Keratinocyte (primary cell): ENCODE data around the gene DMD. TPM values are rescaled to one million over a fixed set of nuclear protein-coding genes. Genes with fewer than 3 reads are reported as not detected.

ENCODE experiments used
- DNase-seq: peaks from one replicate; pipeline ENCODE4 v3.0.0-alpha.2; 2011; ENCODE audit warnings: low read depth, missing footprints, low spot score
- FAIRE-seq: peaks from 2 replicates; lab custom pipeline; 2011; peaks lifted over from hg19 to GRCh38; lab: Jason Lieb, UNC
- H2AFZ ChIP-seq: 2 replicates; pipeline ENCODE4 v1.6.0; 2012; ENCODE audit warnings: low read length, control low read depth, inconsistent platforms; ENCODE audit not compliant: control insufficient read depth
- H3K27ac ChIP-seq: 2 replicates; pipeline ENCODE4 v1.5.1; 2011; ENCODE audit warnings: low read length; ENCODE audit not compliant: control insufficient read depth, insufficient read depth
- H3K27me3 ChIP-seq: 3 replicates; pipeline ENCODE4 v1.6.0; 2011; ENCODE audit warnings: low read length; ENCODE audit not compliant: control insufficient read depth, insufficient read depth; ENCODE audit errors: extremely low read depth
- H3K36me3 ChIP-seq, 2 experiments: 2 replicates in 1 of 2; 3 replicates in 1 of 2; pipeline ENCODE4 v1.5.1; 2011; ENCODE audit warnings: low read length in 2 of 2, mild to moderate bottlenecking in 1 of 2; ENCODE audit not compliant: control insufficient read depth in 2 of 2, insufficient read depth in 2 of 2; ENCODE audit errors: extremely low read depth in 1 of 2
- H3K4me1 ChIP-seq: 3 replicates; pipeline ENCODE4 v1.5.1; 2011; ENCODE audit warnings: low read length; ENCODE audit not compliant: control insufficient read depth, insufficient read depth; ENCODE audit errors: extremely low read depth
- H3K4me2 ChIP-seq: 3 replicates; pipeline ENCODE4 v1.6.0; 2011; ENCODE audit warnings: low read depth, low read length; ENCODE audit not compliant: control insufficient read depth, insufficient read depth; ENCODE audit errors: extremely low read depth
- H3K4me3 ChIP-seq, 3 experiments: fragments of 200-600 bp in 1 of 3; sonication (generic) in 1 of 3; 2 replicates in 2 of 3; 3 replicates in 1 of 3; pipeline ENCODE4 v1.5.1; 2011 to 2016; ENCODE audit warnings: low read length in 3 of 3, mild to moderate bottlenecking in 3 of 3, control low read depth in 2 of 3, inconsistent platforms in 1 of 3, low read depth in 1 of 3, mixed read lengths in 1 of 3, mixed run types in 1 of 3, moderate library complexity in 1 of 3; ENCODE audit not compliant: control insufficient read depth in 2 of 3, insufficient read depth in 2 of 3; ENCODE audit errors: extremely low read depth in 1 of 3
- H3K79me2 ChIP-seq: 2 replicates; pipeline ENCODE4 v1.6.0; 2012; ENCODE audit warnings: low read length; ENCODE audit not compliant: control insufficient read depth, insufficient read depth
- H3K9ac ChIP-seq: 3 replicates; pipeline ENCODE4 v1.6.0; 2011; ENCODE audit warnings: low read length; ENCODE audit not compliant: control insufficient read depth, insufficient read depth; ENCODE audit errors: extremely low read depth
- H3K9me1 ChIP-seq: 3 replicates; pipeline ENCODE4 v1.6.0; 2011; ENCODE audit warnings: low read length; ENCODE audit not compliant: control insufficient read depth, insufficient read depth; ENCODE audit errors: extremely low read depth
- H3K9me3 ChIP-seq: 2 replicates; pipeline ENCODE4 v1.5.1; 2012; ENCODE audit warnings: low read depth, low read length; ENCODE audit not compliant: control insufficient read depth
- H4K20me1 ChIP-seq: 3 replicates; pipeline ENCODE4 v1.6.0; 2011; ENCODE audit warnings: low read length; ENCODE audit not compliant: control insufficient read depth, insufficient read depth; ENCODE audit errors: extremely low read depth
- CTCF ChIP-seq, 3 experiments: IDR thresholded peaks in 1 of 3; conservative IDR thresholded peaks in 1 of 3; optimal IDR thresholded peaks in 1 of 3; 2 replicates in 2 of 3; 3 replicates in 1 of 3; pipeline versions ENCODE3 to v1.5.1; 2011; ENCODE audit warnings: low read length in 3 of 3, mild to moderate bottlenecking in 3 of 3, moderate library complexity in 2 of 3, control low read depth in 1 of 3, inconsistent platforms in 1 of 3; ENCODE audit not compliant: insufficient read depth in 2 of 3; ENCODE audit errors: extremely low read depth in 1 of 3
- EZH2 ChIP-seq: IDR thresholded peaks from one replicate; pipeline ENCODE4 v1.6.1; 2012; ENCODE audit warnings: inconsistent platforms, mild to moderate bottlenecking, low read length, moderate library complexity
- dilution Hi-C: fragments of 300-500 bp; cut with MboI; formaldehyde crosslinking; loops from one replicate; pipeline ENCODE4 v1.7.0; 2020; ENCODE audit warnings: low sequenced_read_pairs; ENCODE audit not compliant: extremely low pct_ligation_motif_present
- polyA plus RNA-seq, 5 experiments: library from polyadenylated mRNA; depleted of rRNA in 3 of 5; stranded (reverse) in 3 of 5; stranded (forward) in 1 of 5; unstranded in 1 of 5; fragments of >200 nt; gene quantifications; 1 replicate in 1 of 5; 2 replicates in 3 of 5; 3 replicates in 1 of 5; pipeline versions ENCODE4 v1.2.1 to v1.2.3, GENCODE V29; 2011 to 2012; ENCODE audit warnings: missing spikeins in 2 of 5, low read depth in 1 of 5, low replicate concordance in 1 of 5

The DMD gene
- polyA plus RNA-seq, 1 donor (not counting 4 experiments of a cell fraction or from before 2014, with no cell fraction given), result 8.9 TPM

GRCh38 chrX:32893751-32894150 is 317.6 kb downstream of the DMD start:
- no peaks in the 10 kb centered on the region for H3K79me2 ChIP-seq
- dilution Hi-C loops, result no loop called here
- H3K9me1 ChIP-seq, result no peaks in the 10 kb centered on the region
- H2AFZ ChIP-seq, result no peak overlapping the region
- H3K27ac ChIP-seq, result no peak overlapping the region
- H3K9me3 ChIP-seq, result no peaks in the 10 kb centered on the region
- H3K4me3 ChIP-seq, result no peak overlapping the region
- TF ChIP-seq EZH2, result no peak
- TF ChIP-seq CTCF (optimal IDR thresholded peaks at IDR 0.05 in 1 of 3, IDR thresholded peaks at IDR 0.05 in 1 of 3, conservative IDR thresholded peaks at IDR 0.05 in 1 of 3; ENCODE audit: extremely low read depth in 1 of 3, insufficient read depth in 2 of 3, low read length in 3 of 3), result no peak
- no peak overlapping the region for H3K9ac ChIP-seq
- no peaks in the 10 kb centered on the region for H3K4me1 ChIP-seq
- FAIRE-seq, result no peak
- no peaks in the 10 kb centered on the region for H3K36me3 ChIP-seq
- H3K27me3 ChIP-seq, result no peaks in the 10 kb centered on the region
- no peak overlapping the region for H3K4me2 ChIP-seq
- no peak for DNase-seq
- H4K20me1 ChIP-seq, result no peaks in the 10 kb centered on the region

GRCh38 chrX:32877592-32877991 is 333.8 kb downstream of the DMD start:
- no peaks in the 10 kb centered on the region for H4K20me1 ChIP-seq
- no peak overlapping the region for H2AFZ ChIP-seq
- H3K9ac ChIP-seq, result no peak overlapping the region
- H3K9me3 ChIP-seq, result no peaks in the 10 kb centered on the region
- no peaks in the 10 kb centered on the region for H3K9me1 ChIP-seq
- no peaks in the 10 kb centered on the region for H3K79me2 ChIP-seq
- no peak for TF ChIP-seq CTCF (optimal IDR thresholded peaks at IDR 0.05 in 1 of 3, IDR thresholded peaks at IDR 0.05 in 1 of 3, conservative IDR thresholded peaks at IDR 0.05 in 1 of 3; ENCODE audit: extremely low read depth in 1 of 3, insufficient read depth in 2 of 3, low read length in 3 of 3)
- no peak for TF ChIP-seq EZH2
- no peak overlapping the region for H3K27ac ChIP-seq
- H3K4me1 ChIP-seq, result peaks cover 11% of the 10 kb centered on the region
- H3K4me2 ChIP-seq, result peak overlapping the region; percentile 40
- DNase-seq (peak; percentile 55), FAIRE-seq (peak; percentile 85)
- H3K36me3 ChIP-seq, result no peaks in the 10 kb centered on the region
- H3K4me3 ChIP-seq, result no peak overlapping the region
- no peaks in the 10 kb centered on the region for H3K27me3 ChIP-seq
- dilution Hi-C loops, result no loop called here
